ENCODE results near the gene CCR7.
A peak's percentile ranks its signal among the peaks of the same experiment; 100 is the strongest.

Gene CCR7

GRCh38 chr17:40552806-40553693 lies 12.2 kb downstream of the CCR7 start:
- TF ChIP-seq CTCF (conservative IDR thresholded peaks at IDR 0.05; ENCODE audit: control insufficient read depth, insufficient read depth, low read depth, low read length): no peak
- no peak overlapping the region for H3K4me3 ChIP-seq (ENCODE audit: control insufficient read depth, low read depth, low read length)
- peak; percentile 43 for DNase-seq (ENCODE audit: low read depth)

DNA sequence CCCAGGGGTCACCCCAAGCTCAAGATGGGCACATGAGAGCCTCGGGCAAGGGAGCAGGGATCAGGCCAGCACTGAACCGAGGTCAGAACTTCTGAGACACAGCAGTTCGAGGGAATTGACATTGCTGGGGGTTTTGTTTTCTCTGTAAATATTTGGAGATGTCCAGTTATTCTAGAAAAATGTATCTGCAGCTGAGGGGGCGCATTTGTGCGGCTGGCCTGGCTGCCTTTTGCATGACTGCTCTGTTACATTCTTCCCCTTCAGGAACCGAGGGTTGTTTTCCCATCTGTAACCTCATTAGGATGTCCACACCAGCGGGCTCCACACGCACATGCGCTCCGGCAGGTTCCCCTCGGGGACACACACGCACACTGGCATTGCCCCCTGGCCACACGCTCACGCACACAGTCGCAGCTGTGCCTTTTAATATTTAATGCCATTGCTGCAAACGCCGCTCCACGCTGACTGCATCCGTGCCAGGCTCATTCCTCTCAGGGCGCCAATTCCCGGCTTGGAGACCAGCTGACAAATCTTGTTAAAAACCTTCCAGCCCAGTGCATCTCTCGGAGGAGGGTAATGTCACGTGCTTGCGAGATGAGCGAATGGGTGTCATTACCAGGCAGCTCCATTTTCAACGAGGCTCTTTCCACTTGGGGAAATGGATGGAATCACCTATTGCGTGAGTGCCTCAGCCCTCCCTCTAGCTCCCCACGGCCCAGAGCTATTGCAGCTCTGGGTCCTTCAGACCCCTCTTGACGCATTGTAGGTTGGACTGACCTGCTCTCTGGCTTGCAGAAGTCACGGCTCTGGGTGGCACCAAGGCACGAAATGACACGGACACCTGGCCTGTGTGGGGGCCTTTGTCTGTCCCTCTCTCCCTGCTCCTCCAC lies 13.1 kb downstream of the CCR7 start:
- no peak for TF ChIP-seq CTCF (conservative IDR thresholded peaks at IDR 0.05; ENCODE audit: control insufficient read depth, insufficient read depth, low read depth, low read length)
- no peak overlapping the region for H3K4me3 ChIP-seq (ENCODE audit: control insufficient read depth, low read depth, low read length)
- DNase-seq (ENCODE audit: low read depth): peak; percentile 99

GRCh38 chr17:40551091-40551878 lies 14.0 kb downstream of the CCR7 start:
- no peak for TF ChIP-seq CTCF (conservative IDR thresholded peaks at IDR 0.05; ENCODE audit: control insufficient read depth, insufficient read depth, low read depth, low read length)
- DNase-seq (ENCODE audit: low read depth): peak; percentile 100
- H3K4me3 ChIP-seq (ENCODE audit: control insufficient read depth, low read depth, low read length): peak overlapping the region; percentile 3

GRCh38 chr17:40550608-40551007 lies 14.7 kb downstream of the CCR7 start:
- no peak for TF ChIP-seq CTCF (conservative IDR thresholded peaks at IDR 0.05; ENCODE audit: control insufficient read depth, insufficient read depth, low read depth, low read length)
- DNase-seq (ENCODE audit: low read depth): peak; percentile 100

DNA sequence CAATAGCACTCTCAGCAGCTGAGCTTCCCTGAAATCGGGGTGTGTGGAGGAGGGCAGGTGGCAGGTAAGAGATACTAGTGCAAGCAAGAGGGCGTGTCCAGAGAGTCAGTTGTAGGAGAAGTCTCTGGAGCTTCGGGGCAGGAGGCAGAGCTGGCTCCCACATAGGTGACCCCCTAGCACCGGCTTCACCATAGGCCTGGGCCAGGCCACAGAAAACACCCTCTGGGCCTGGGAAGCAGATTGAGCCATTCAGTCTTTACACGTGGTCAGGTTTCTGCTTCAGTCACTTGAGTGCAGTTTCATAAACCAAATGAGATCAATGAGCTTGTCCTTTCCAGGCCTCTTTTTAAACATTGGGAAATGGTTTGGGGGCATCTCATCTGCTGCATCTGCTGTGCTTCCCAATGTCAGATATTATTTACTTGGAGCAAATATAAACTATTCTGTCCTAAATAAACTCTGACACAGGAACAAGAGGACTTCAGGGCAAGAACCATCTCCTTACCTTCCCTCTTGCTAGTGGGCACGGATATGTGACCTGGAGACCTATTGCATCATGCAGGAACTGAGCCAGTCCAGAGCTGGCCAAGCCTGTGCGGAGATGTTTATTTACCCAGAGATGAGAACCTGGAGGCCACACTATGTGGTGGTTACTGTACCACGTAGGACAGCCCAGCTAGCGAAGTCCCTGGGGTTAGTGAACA lies 16.1 kb downstream of the CCR7 start:
- no peak overlapping the region for H3K4me3 ChIP-seq (ENCODE audit: control insufficient read depth, low read depth, low read length)
- peak; percentile 98 for DNase-seq (ENCODE audit: low read depth)
- TF ChIP-seq CTCF (conservative IDR thresholded peaks at IDR 0.05; ENCODE audit: control insufficient read depth, insufficient read depth, low read depth, low read length): no peak

More at GRCh38 chr17:40550608-40551007, 14.7 kb downstream of the CCR7 start:
- H3K4me3 ChIP-seq (ENCODE audit: control insufficient read depth, low read depth, low read length): no peak overlapping the region
